Keratinocyte (primary cell): ENCODE measurements around the gene GALNT14. TPM values are rescaled to one million over a fixed set of nuclear protein-coding genes. Genes with fewer than 3 reads are reported as not detected.

ENCODE experiments used
- DNase-seq: peaks from one replicate; pipeline ENCODE4 v3.0.0-alpha.2; 2011; ENCODE audit warnings: low read depth, missing footprints, low spot score
- FAIRE-seq: peaks from 2 replicates; lab custom pipeline; 2011; peaks lifted over from hg19 to GRCh38; lab: Jason Lieb, UNC
- H2AFZ ChIP-seq: 2 replicates; pipeline ENCODE4 v1.6.0; 2012; ENCODE audit warnings: low read length, control low read depth, inconsistent platforms; ENCODE audit not compliant: control insufficient read depth
- H3K27ac ChIP-seq: 2 replicates; pipeline ENCODE4 v1.5.1; 2011; ENCODE audit warnings: low read length; ENCODE audit not compliant: control insufficient read depth, insufficient read depth
- H3K27me3 ChIP-seq: 3 replicates; pipeline ENCODE4 v1.6.0; 2011; ENCODE audit warnings: low read length; ENCODE audit not compliant: control insufficient read depth, insufficient read depth; ENCODE audit errors: extremely low read depth
- H3K36me3 ChIP-seq, 2 experiments: 2 replicates in 1 of 2; 3 replicates in 1 of 2; pipeline ENCODE4 v1.5.1; 2011; ENCODE audit warnings: low read length in 2 of 2, mild to moderate bottlenecking in 1 of 2; ENCODE audit not compliant: control insufficient read depth in 2 of 2, insufficient read depth in 2 of 2; ENCODE audit errors: extremely low read depth in 1 of 2
- H3K4me1 ChIP-seq: 3 replicates; pipeline ENCODE4 v1.5.1; 2011; ENCODE audit warnings: low read length; ENCODE audit not compliant: control insufficient read depth, insufficient read depth; ENCODE audit errors: extremely low read depth
- H3K4me2 ChIP-seq: 3 replicates; pipeline ENCODE4 v1.6.0; 2011; ENCODE audit warnings: low read depth, low read length; ENCODE audit not compliant: control insufficient read depth, insufficient read depth; ENCODE audit errors: extremely low read depth
- H3K4me3 ChIP-seq, 3 experiments: fragments of 200-600 bp in 1 of 3; sonication (generic) in 1 of 3; 2 replicates in 2 of 3; 3 replicates in 1 of 3; pipeline ENCODE4 v1.5.1; 2011 to 2016; ENCODE audit warnings: low read length in 3 of 3, mild to moderate bottlenecking in 3 of 3, control low read depth in 2 of 3, inconsistent platforms in 1 of 3, low read depth in 1 of 3, mixed read lengths in 1 of 3, mixed run types in 1 of 3, moderate library complexity in 1 of 3; ENCODE audit not compliant: control insufficient read depth in 2 of 3, insufficient read depth in 2 of 3; ENCODE audit errors: extremely low read depth in 1 of 3
- H3K79me2 ChIP-seq: 2 replicates; pipeline ENCODE4 v1.6.0; 2012; ENCODE audit warnings: low read length; ENCODE audit not compliant: control insufficient read depth, insufficient read depth
- H3K9ac ChIP-seq: 3 replicates; pipeline ENCODE4 v1.6.0; 2011; ENCODE audit warnings: low read length; ENCODE audit not compliant: control insufficient read depth, insufficient read depth; ENCODE audit errors: extremely low read depth
- H3K9me1 ChIP-seq: 3 replicates; pipeline ENCODE4 v1.6.0; 2011; ENCODE audit warnings: low read length; ENCODE audit not compliant: control insufficient read depth, insufficient read depth; ENCODE audit errors: extremely low read depth
- H3K9me3 ChIP-seq: 2 replicates; pipeline ENCODE4 v1.5.1; 2012; ENCODE audit warnings: low read depth, low read length; ENCODE audit not compliant: control insufficient read depth
- H4K20me1 ChIP-seq: 3 replicates; pipeline ENCODE4 v1.6.0; 2011; ENCODE audit warnings: low read length; ENCODE audit not compliant: control insufficient read depth, insufficient read depth; ENCODE audit errors: extremely low read depth
- EZH2 ChIP-seq: IDR thresholded peaks from one replicate; pipeline ENCODE4 v1.6.1; 2012; ENCODE audit warnings: inconsistent platforms, mild to moderate bottlenecking, low read length, moderate library complexity
- dilution Hi-C: fragments of 300-500 bp; cut with MboI; formaldehyde crosslinking; loops from one replicate; pipeline ENCODE4 v1.7.0; 2020; ENCODE audit warnings: low sequenced_read_pairs; ENCODE audit not compliant: extremely low pct_ligation_motif_present
- polyA plus RNA-seq, 5 experiments: library from polyadenylated mRNA; depleted of rRNA in 3 of 5; stranded (reverse) in 3 of 5; stranded (forward) in 1 of 5; unstranded in 1 of 5; fragments of >200 nt; gene quantifications; 1 replicate in 1 of 5; 2 replicates in 3 of 5; 3 replicates in 1 of 5; pipeline versions ENCODE4 v1.2.1 to v1.2.3, GENCODE V29; 2011 to 2012; ENCODE audit warnings: missing spikeins in 2 of 5, low read depth in 1 of 5, low replicate concordance in 1 of 5
- TF ChIP-seq, protein P1 (sequence below), 3 experiments: IDR thresholded peaks in 1 of 3; conservative IDR thresholded peaks in 1 of 3; optimal IDR thresholded peaks in 1 of 3; 2 replicates in 2 of 3; 3 replicates in 1 of 3; pipeline versions ENCODE3 to v1.5.1; 2011; ENCODE audit warnings: low read length in 3 of 3, mild to moderate bottlenecking in 3 of 3, moderate library complexity in 2 of 3, control low read depth in 1 of 3, inconsistent platforms in 1 of 3; ENCODE audit not compliant: insufficient read depth in 2 of 3; ENCODE audit errors: extremely low read depth in 1 of 3

GALNT14 gene
- polyA plus RNA-seq, 1 donor (not counting 4 experiments of a cell fraction or from before 2014, with no cell fraction given), result 27.4 TPM

DNA sequence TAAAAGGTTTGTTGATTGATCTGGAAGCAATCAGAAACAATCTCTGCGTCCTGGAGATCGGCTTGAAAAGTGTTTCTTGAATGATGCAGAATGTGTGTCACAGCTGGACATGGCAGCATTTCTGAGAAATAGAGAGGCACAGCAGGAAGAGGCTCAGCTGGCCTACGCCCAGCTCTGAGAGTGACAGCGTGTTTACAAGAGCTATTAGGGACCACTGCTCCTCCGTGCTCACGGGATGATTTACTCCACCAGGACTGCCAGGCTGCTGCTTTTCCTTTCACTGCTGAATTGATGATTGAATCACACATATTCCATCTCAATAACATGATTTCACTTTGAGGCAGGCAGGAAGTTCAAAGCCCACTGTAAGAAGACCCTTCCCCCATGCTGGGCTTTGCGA is 62.8 kb downstream of the GALNT14 start:
- Histone ChIP-seq H3K9me3 (no peaks in the 10 kb centered on the region), H2AFZ (no peak overlapping the region), H3K9me1 (no peaks in the 10 kb centered on the region), H3K9ac (no peak overlapping the region), H3K4me1 (peaks cover 12% of the 10 kb centered on the region), H3K79me2 (peaks cover 4% of the 10 kb centered on the region), H3K4me2 (no peak overlapping the region), H3K27ac (peak overlapping the region; percentile 21), H3K4me3 (no peak overlapping the region), H3K27me3 (no peaks in the 10 kb centered on the region), H4K20me1 (peaks cover 2% of the 10 kb centered on the region), H3K36me3 (no peaks in the 10 kb centered on the region)
- dilution Hi-C loops, result no loop called here
- TF ChIP-seq, protein P1, sequence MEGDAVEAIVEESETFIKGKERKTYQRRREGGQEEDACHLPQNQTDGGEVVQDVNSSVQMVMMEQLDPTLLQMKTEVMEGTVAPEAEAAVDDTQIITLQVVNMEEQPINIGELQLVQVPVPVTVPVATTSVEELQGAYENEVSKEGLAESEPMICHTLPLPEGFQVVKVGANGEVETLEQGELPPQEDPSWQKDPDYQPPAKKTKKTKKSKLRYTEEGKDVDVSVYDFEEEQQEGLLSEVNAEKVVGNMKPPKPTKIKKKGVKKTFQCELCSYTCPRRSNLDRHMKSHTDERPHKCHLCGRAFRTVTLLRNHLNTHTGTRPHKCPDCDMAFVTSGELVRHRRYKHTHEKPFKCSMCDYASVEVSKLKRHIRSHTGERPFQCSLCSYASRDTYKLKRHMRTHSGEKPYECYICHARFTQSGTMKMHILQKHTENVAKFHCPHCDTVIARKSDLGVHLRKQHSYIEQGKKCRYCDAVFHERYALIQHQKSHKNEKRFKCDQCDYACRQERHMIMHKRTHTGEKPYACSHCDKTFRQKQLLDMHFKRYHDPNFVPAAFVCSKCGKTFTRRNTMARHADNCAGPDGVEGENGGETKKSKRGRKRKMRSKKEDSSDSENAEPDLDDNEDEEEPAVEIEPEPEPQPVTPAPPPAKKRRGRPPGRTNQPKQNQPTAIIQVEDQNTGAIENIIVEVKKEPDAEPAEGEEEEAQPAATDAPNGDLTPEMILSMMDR (optimal IDR thresholded peaks at IDR 0.05 in 1 of 3, IDR thresholded peaks at IDR 0.05 in 1 of 3, conservative IDR thresholded peaks at IDR 0.05 in 1 of 3; ENCODE audit: extremely low read depth in 1 of 3, insufficient read depth in 2 of 3, low read length in 3 of 3), result no peak
- TF ChIP-seq EZH2, result no peak
- FAIRE-seq (no peak), DNase-seq (no peak)

DNA sequence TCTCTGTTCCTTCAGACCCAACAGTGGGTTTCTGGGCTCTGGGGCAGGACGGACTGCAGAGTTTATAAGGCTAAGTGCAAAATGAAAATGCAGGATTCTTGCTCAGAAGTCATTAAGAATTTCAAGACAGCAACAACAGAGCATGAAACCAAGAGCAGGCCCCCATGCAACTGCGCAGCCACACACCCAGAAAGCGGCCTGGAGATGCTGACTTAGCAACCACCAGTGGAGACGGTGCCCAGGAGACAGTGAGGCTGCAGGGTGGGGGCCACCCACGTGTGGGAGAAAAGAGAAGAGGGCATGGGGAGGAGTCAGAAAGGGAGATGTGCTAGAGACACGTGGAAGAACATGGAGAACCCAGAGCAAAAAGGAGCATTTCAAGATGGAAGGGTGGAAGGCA is 66.5 kb downstream of the GALNT14 start:
- H4K20me1 ChIP-seq, result peaks cover 5% of the 10 kb centered on the region
- FAIRE-seq (no peak), DNase-seq (no peak)
- H3K27me3 ChIP-seq, result no peaks in the 10 kb centered on the region
- H3K4me2 ChIP-seq, result no peak overlapping the region
- no peak overlapping the region for H2AFZ ChIP-seq
- no peaks in the 10 kb centered on the region for H3K9me3 ChIP-seq
- H3K4me1 ChIP-seq, result peaks cover 16% of the 10 kb centered on the region
- dilution Hi-C loops, result no loop called here
- H3K27ac ChIP-seq, result no peak overlapping the region
- H3K36me3 ChIP-seq, result no peaks in the 10 kb centered on the region
- H3K79me2 ChIP-seq, result peaks cover 4% of the 10 kb centered on the region
- no peaks in the 10 kb centered on the region for H3K9me1 ChIP-seq
- H3K9ac ChIP-seq, result no peak overlapping the region
- no peak overlapping the region for H3K4me3 ChIP-seq
- TF ChIP-seq, protein P1 (optimal IDR thresholded peaks at IDR 0.05 in 1 of 3, IDR thresholded peaks at IDR 0.05 in 1 of 3, conservative IDR thresholded peaks at IDR 0.05 in 1 of 3; ENCODE audit: extremely low read depth in 1 of 3, insufficient read depth in 2 of 3, low read length in 3 of 3), result no peak
- no peak for TF ChIP-seq EZH2
